Measurements from ENCODE around the gene TCF4. TPM values are rescaled to one million over a fixed set of nuclear protein-coding genes. Genes with fewer than 3 reads are reported as not detected.

Gene TCF4
- total RNA-seq, 1 experiment from 2014 or later = 0.42 TPM

GRCh38 chr18:55265984-55266383, 322.0 kb downstream of the TCF4 start:
- no TSS peak for BruUV-seq (replicated peaks)
- CTCF ChIA-PET = no interaction called here
- Histone ChIP-seq H4K20me1 (ENCODE audit: insufficient read depth) (no peaks in the 10 kb centered on the region), H2AFZ (ENCODE audit: low read depth, low read length, poor library complexity, severe bottlenecking) (no peak overlapping the region), H3K79me2 (ENCODE audit: insufficient read depth, low read length) (no peaks in the 10 kb centered on the region), H3K9ac (ENCODE audit: low read length) (no peak overlapping the region), H3K9me2 (ENCODE audit: insufficient read depth) (no peaks in the 10 kb centered on the region), H3K9me3 (ENCODE audit: control insufficient read depth in 1 of 2, insufficient read depth in 1 of 2, low read depth in 1 of 2, low read length in 2 of 2) (no peaks in the 10 kb centered on the region), H3K4me3 (replicated peaks in 1 of 2; ENCODE audit: low read depth in 1 of 2, low read length in 2 of 2) (no peak overlapping the region), H3K27ac (ENCODE audit: low read depth, low read length) (no peak overlapping the region), H3K4me1 (ENCODE audit: control insufficient read depth in 1 of 2, insufficient read depth in 2 of 2, low read length in 2 of 2) (no peaks in the 10 kb centered on the region), H3K36me3 (ENCODE audit: control insufficient read depth in 1 of 2, insufficient read depth in 2 of 2, low read length in 2 of 2) (no peaks in the 10 kb centered on the region), H3K4me2 (ENCODE audit: low read length) (no peak overlapping the region), H3K27me3 (ENCODE audit: insufficient read depth, low read length) (no peaks in the 10 kb centered on the region)
- POLR2A ChIA-PET = no interaction called here
- ATAC-seq (no peak), DNase-seq (ENCODE audit: low read depth, low spot score) (no peak)
- RAD21 ChIA-PET (ENCODE audit: low non-redundant PET in 1 of 2, low total read pairs in 2 of 2, uncharacterized antibody in 2 of 2, unreplicated experiment in 2 of 2) = no interaction called here
- TF ChIP-seq POLR2AphosphoS5 (IDR thresholded peaks at IDR 0.05; ENCODE audit: low read depth, low read length) (no peak), RAD21 (IDR thresholded peaks at IDR 0.05; ENCODE audit: low read depth) (no peak), CTCF (IDR thresholded peaks at IDR 0.05 in 2 of 3, conservative IDR thresholded peaks at IDR 0.05 in 1 of 3; ENCODE audit: borderline replicate concordance in 1 of 3, insufficient read depth in 1 of 3, low read depth in 2 of 3, low read length in 2 of 3) (no peak), JUND (IDR thresholded peaks at IDR 0.05) (no peak), CBX3 (IDR thresholded peaks at IDR 0.05; ENCODE audit: low read depth) (no peak), TCF7L2 (IDR thresholded peaks at IDR 0.05; ENCODE audit: borderline replicate concordance, extremely low read depth, insufficient read depth, insufficient read length) (no peak), ZNF274 (IDR thresholded peaks at IDR 0.05; ENCODE audit: low read depth, low read length) (no peak), ATF3 (IDR thresholded peaks at IDR 0.05) (no peak), FOSL1 (IDR thresholded peaks at IDR 0.05; ENCODE audit: low read depth) (no peak), SIN3A (IDR thresholded peaks at IDR 0.05; ENCODE audit: low read depth) (no peak), SP1 (IDR thresholded peaks at IDR 0.05; ENCODE audit: low read depth) (no peak), EZH2phosphoT487 (IDR thresholded peaks at IDR 0.05; ENCODE audit: borderline replicate concordance) (no peak)
- intact Hi-C loops (cut with micrococcal nuclease) = no loop called here
